ENCODE results near the gene MEIOSIN.

DNA sequence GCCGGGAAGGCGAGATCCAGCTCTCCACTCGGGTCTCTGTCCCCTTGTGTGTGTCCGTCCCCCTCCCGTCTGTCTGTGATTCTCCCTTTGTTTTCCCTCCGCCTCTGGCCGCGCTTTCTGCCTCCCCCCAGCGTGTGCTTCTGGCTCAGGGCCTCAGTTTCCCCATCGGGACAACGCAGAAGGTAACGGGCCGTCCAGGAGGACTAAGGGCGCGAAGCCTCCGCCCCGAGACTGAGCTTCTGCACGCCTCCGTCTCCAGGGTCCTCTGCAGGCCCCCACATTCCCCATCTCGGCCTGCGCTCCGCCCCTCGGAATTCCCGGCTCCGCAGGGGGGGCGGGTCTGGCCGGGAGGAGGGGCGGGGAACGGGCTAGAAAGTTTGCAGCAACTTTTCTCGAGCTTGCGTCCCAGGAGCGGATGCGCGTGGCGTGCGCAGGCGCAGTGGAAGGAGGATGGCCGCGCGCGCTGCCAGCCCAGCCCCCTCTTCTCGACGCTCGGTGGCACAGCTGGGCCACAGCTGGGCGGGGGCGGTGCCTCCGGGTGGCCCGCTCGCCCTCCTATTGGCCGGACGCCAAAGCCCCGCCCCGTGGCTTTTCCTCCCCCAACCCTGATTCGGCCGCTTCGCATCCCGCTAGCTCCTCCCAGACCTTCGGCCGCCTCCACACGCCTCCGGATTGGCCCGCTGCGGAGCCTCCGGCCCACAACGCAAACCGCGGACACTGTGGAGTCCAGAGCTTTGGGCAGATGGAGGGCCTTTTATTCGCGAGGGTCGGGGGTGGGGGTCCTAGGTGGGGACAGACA, 35.9 kb downstream of the MEIOSIN start, which contains the start of gene SIX5:
- TF ChIP-seq YY1 (IDR thresholded peaks at IDR 0.05; ENCODE audit: insufficient read depth, insufficient read length) (no peak), ZNF274 (IDR thresholded peaks at IDR 0.05; ENCODE audit: low read depth, low read length) (no peak), SUZ12 (IDR thresholded peaks at IDR 0.05; ENCODE audit: extremely low read depth, insufficient read depth, insufficient read length) (no peak)
